GM12872 (cell line): ENCODE measurements around the gene SLC25A34.

Source experiments
- TF ChIP-seq, protein P1 (sequence below): IDR thresholded peaks from 3 replicates; pipeline ENCODE4 v1.5.1; 2011; ENCODE audit warnings: low read depth, mild to moderate bottlenecking, low read length, moderate library complexity; ENCODE audit not compliant: insufficient read depth

SLC25A34 gene

DNA sequence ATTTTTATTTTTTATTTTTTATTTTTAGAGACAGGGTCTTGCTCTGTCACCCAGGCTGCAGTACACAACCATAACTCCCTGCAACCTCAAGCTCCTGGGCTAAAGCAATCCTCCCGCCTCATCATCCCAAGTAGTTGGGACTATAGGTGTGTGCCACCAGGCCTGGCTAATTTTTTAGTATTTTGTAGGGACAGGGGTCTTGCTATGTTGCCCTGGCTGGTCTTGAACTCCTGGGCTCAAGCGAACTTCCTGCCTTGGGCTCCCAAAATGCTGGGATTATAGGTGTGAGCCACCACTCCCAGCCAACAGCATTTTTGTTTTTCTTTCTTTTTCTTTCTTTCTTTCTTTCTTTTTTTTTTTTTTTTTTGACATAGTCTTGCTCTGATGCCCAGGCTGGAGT lies 37.9 kb upstream of the SLC25A34 start:
- TF ChIP-seq, protein P1, sequence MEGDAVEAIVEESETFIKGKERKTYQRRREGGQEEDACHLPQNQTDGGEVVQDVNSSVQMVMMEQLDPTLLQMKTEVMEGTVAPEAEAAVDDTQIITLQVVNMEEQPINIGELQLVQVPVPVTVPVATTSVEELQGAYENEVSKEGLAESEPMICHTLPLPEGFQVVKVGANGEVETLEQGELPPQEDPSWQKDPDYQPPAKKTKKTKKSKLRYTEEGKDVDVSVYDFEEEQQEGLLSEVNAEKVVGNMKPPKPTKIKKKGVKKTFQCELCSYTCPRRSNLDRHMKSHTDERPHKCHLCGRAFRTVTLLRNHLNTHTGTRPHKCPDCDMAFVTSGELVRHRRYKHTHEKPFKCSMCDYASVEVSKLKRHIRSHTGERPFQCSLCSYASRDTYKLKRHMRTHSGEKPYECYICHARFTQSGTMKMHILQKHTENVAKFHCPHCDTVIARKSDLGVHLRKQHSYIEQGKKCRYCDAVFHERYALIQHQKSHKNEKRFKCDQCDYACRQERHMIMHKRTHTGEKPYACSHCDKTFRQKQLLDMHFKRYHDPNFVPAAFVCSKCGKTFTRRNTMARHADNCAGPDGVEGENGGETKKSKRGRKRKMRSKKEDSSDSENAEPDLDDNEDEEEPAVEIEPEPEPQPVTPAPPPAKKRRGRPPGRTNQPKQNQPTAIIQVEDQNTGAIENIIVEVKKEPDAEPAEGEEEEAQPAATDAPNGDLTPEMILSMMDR: no peak

GRCh38 chr1:15700508-15700907 lies 35.5 kb upstream of the SLC25A34 start:
- TF ChIP-seq, protein P1: no peak

GRCh38 chr1:15701784-15702183 lies 34.3 kb upstream of the SLC25A34 start:
- TF ChIP-seq, protein P1: no peak

- TF ChIP-seq, protein P1: no peak
These were observed 33.1 kb upstream of the SLC25A34 start for GRCh38 chr1:15702722-15703550.

DNA sequence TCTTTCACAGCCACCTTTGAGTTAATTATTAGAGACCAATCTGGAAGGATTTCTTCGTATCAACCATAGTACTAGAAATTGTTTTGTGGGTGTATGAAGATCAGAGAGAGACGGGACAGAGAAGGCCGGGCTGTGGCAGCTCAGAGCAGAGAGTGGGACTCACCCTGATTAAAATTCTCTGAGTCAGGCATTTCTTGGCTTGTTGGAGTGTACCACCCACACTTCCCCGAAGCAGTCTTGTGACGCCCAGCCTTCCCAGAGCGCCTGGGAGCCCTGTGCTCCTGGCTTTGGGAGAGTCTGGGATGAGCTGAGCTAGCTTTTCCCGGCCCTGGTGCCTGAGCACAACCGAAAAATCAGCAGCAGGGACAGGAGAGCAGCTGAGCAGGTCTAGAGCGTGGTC lies 32.5 kb upstream of the SLC25A34 start:
- TF ChIP-seq, protein P1: no peak

DNA sequence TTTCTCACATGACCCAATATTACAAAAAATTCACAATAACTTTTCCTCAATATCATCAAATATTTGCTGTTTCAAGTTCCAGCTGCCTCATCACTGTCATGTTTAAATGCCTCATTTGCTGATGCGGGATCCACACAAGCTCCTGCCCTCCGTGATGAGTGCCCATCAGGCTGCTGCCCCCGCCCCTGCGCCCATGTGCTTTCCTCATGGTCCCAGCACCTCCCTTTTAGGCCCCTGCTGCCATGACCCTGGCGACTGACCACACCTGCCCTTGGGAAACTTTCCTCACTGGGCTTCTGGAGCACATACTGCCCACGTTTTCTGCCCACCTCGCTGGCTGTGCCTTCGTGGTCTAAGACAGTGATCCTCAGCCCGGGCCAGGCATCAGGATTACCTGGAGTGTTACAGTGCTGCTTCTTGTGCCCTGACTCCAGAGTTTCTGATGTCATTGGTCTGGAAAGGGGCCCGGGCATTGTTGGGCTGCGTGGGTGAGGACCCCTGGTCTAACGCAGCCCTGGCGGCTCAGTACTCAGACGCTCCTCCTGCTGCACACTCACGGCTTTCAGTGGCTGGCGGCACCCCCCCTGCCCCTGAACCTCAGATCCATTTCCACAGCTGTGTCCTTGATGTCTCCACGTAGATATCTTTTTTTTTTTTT lies 31.4 kb upstream of the SLC25A34 start:
- TF ChIP-seq, protein P1: no peak

DNA sequence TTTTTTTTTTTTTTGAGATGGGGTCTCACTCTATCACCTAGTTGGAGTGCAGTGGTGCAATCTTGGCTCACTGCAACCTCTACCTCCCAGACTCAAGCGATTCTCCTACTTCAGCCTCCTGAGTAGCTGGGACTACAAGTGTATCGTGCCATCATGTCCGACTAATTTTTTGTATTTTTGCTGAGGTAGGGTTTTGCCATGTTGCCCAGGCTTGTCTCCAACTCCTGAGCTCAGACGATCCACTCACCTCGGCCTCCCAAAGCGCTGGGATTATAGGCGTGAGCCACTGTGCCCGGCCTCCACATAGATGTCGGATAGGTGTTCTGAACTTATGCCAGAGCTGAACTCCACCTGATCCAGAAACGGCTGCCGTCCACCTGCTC lies 30.9 kb upstream of the SLC25A34 start:
- TF ChIP-seq, protein P1: no peak
